HG03520 (cell line): Measurements from ENCODE around the gene BANK1.

Experiments
- ATAC-seq: cut with Tn5 transposase; IDR thresholded peaks from one replicate; pipeline ENCODE4 v1.9.1; 2021; ENCODE audit warnings: mild to moderate bottlenecking, moderate library complexity; ENCODE audit not compliant: unreplicated experiment

Gene BANK1

DNA sequence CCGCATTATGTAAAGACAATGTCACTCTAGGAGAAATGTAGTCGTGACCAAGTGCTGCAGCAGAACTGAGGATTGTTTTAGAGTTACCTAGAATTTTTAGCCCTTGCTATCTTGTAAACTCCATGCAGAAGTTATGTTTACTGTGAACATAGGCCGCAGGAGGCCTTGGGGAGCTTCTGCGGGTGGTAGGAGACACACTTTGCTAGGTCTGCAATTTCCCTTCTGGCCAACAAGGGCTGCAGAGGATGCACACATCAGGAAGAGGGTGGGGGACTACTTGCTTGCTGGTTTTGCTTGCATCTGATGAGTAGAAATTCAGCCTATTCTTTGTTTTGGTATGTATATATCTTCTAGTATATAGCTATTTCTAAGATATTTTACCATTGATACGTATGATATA is 23.1 kb downstream of the BANK1 start:
- peak; percentile 61 for ATAC-seq

DNA sequence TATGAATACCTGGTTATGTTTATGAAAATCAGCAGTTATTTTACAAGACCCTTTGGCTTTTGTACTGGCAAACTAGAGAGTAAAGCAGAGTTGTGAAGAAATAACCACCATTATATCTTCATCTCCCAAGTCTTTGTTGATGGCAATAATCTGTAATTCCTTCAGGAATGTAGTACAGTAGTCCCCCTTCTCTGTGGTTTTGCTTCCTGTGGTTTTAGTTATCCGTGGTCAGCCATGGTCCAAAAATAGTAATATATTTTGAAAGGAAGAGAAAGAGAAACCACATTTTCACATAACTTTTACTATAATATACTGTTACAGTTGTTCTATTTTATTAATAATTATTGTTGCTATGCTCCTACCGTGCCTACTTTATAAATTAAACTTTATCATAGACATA is 27.8 kb downstream of the BANK1 start:
- ATAC-seq = no peak

DNA sequence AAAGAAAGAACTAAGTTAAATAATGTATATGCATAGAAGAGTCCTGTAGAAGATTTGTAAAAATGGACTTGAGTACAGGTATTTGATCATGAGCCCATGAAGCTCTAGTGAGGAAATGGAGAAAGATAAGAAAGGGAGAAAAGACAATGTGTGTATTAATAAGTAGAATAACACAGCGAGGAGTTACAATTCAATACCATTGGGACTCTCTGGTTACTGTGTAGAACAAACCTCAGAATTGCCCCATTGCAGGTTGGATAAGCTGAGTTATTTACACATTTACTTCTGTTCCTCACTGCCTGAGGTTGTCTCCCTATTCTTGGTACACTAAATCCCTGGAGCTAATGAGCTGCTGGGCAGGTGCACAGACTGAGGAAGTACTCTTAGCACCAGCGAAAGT is 33.3 kb downstream of the BANK1 start:
- no peak for ATAC-seq

DNA sequence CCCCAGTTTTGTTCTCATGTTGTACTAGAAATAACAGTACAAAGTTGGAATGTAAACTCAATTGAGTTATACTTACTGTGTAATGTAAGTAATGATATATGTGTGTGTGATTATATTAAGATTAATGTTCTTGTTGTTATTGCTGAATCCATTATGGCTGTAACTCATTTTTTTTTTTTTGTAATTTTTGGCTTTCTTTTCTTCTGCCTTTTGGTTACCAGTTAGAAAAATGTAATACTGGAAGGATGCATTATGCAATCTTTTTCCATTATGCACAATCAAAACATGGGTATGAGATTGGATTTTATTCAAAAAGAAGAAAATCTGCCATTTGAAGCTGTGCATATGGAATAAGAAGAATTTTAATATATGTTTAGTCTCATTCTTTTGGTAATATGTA is 34.0 kb downstream of the BANK1 start:
- ATAC-seq = no peak

DNA sequence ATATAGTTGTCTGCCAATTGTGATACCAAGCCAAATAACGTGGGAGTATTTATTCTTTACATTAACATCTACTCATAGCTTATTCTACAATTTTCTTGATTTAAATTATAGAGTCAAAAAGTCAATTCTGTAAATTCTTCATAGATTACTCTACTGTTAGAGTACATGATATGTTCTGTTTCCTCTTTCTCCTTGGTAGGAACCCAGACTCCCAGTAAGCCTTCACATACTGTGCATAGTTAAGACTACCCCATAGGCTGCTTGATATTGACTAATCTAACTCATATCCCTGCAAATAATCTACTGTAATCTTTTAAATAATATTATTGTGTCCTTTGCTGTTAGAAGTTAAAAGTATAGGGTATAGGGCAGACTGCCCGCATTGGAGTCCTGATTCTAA is 35.4 kb downstream of the BANK1 start:
- no peak for ATAC-seq

DNA sequence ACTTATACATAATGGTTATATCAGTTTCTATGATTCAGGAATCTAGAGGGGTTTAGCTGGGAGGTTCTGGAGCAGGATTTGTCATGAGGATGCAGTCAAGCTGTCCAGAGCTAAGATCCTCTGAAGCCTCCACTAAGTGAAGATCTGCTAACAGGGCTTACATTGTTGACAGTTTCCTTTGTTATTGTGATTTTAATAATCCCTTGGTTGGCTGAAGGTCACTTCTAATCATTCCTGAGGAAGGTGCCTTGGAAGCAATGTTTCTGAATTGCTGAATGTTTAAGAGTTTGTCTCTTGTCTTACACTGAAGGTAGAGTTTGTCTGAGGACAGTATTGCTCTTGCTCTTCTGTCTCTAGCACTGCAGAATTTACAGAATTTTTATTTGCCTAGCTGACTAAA is 41.3 kb downstream of the BANK1 start:
- ATAC-seq = no peak

DNA sequence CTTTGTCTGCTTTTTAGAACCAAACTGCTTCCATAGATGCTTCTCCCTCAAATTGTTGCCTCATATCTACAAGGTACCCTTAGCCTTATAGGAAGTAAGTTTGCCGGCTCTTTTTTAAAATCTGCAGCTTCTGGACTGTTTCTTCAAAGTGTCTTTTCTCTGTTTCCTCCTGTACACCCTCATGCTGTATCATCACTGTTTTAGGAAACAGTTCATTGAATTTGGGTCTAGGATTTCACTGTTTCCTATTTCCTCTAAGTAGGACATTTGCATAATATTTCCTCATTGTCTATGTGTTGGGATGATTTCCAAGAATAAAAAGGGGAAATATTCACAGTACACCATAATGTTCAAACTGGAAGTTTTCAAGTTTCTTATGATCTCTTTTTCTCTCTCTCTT is 43.0 kb downstream of the BANK1 start:
- no peak for ATAC-seq

DNA sequence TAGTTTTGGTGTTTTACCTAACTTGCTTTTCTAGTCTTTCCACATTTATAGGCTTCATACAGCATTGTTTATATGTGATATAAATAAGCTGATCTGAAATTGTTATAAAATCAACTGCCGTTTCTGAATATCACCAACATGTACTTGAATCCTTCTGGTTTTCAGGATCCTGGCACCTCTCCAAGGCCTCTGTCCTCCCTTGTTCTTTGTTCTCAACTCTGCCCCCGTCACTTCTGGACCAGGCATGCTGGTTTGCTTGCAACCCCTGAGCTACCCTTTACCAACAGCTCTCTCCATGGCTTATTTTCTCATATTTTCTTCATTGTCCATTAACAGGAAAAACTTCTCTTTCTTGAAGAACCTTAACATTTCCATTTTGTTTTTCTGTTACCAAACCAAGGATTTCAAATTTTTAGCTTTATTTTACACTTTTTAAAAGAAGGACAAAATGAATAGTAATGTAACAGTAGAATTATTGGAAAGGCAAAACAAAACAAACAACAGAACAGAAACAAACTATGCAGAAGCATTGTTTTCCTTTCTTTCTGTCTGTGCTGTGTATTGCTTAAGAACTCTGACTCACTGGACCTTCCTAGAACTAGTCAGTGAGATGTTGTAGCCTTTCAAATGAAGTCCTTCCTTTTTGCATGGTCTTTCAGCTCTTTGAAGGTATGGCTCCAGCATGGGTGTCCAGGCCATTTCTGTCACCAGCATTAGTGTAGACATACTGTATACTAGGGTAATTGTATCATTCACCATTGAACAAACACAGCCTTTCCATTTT is 44.8 kb downstream of the BANK1 start:
- no peak for ATAC-seq

DNA sequence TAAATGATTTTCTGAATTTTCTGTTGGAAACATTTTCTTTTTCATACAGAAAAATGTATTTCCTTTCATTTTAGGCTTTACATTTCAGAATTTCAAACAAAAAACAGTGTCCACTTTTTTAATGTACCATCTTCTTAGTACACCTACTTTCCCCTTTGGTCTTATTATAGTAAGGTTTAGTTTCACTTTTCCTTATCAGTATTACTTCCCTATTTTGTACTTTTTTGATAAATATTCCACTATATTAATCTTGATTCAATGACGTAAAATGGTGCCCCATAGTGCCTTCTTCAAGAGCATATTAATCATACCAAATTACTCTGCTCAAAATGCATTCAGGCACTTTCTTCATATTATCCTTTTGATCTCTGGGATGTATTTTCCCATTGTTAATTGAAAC is 52.5 kb downstream of the BANK1 start:
- ATAC-seq = no peak

DNA sequence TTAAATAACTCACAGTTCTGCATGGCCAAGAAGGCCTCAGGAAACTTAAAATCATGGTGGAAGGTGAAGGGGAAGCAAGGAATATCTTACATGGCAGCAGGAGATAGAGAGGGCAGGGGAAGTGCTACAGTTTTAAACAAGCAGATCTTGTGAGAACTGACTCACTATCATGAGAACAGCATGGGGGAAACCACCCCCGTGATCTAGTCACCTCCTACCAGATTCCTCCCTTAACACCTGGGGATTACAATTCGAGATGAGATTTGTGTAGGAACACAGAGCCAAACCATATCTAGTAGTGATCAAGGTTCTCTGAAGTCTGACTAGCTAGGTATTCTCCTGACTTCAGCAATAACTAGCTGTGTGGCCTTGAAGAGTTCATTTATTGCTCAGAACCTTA is 56.0 kb downstream of the BANK1 start:
- no peak for ATAC-seq

DNA sequence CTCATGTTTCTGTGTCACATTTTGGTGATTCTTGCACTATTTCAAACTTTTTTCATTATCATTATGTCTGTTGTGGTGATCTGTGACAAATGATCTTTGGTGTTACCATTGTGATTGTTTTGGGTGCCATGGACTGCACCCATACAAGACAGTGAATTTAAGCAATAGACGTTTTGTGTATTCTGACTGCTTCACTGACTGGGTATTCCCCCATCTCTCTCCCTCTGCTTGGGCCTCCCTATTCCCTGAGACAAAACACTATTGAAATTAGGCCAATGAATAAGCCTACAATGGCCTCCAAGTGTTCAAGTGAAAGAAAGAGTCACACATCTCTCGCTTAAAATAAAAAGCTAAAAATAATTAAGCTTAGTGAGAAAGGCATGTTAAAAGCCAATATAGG is 60.2 kb downstream of the BANK1 start:
- peak; percentile 33 for ATAC-seq

DNA sequence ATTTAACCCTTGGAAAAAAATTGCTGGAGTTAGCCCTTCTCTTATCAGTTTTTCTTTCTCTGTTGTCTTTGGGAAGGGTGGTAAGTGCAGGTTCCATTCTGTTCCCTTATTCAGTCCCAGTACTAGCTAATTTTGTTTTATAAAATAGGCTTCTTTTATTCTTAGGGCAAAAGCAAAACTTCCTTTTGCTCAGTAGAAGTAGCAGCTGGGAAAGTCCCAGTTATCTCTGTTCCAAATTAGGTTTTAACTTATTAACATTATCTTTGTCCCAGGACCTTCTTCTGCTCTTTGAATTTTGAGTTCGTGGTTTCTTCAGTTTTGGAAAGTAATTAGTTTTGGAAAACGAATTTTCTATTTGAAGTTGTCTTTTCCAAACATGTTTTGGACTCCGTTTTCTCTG is 61.1 kb downstream of the BANK1 start:
- ATAC-seq = no peak

DNA sequence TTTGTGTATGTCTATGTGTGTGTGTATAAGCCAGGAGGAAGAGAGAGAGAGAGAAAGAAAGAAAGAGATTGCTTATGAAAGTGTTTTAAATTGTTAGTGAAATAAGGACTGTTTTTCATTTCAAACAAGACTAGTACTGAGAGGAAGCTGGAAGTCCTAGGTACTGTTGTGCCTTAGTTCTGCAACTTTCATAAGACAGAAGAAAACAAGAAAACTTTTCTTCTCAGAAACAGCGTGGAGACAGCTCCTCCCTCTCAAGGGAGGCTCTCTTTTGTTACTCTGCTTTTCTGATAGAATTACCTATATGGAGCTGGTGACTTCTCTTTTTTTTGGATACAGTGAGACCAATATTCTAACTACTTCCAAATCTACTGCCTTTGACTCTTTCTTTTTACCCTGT is 62.5 kb downstream of the BANK1 start:
- no peak for ATAC-seq

DNA sequence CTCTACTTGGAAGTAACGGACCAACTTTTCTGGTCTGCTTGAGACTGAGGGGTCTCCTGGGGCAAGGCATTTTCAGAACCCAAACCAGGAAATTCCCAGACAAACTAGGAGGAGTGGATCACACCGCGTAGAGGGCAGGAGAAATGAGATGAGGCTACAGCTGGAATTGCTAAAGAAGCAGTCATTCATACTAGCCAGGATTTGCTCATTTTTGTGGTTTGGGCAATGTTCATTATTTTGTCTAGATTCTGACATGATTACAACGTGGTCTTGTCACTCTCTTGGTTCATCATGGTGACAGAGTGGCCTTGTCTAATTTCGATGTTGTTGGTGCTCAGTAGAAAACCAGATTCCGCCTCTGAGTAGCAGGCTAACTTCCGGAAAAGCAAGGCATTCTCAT is 63.2 kb downstream of the BANK1 start:
- no peak for ATAC-seq

DNA sequence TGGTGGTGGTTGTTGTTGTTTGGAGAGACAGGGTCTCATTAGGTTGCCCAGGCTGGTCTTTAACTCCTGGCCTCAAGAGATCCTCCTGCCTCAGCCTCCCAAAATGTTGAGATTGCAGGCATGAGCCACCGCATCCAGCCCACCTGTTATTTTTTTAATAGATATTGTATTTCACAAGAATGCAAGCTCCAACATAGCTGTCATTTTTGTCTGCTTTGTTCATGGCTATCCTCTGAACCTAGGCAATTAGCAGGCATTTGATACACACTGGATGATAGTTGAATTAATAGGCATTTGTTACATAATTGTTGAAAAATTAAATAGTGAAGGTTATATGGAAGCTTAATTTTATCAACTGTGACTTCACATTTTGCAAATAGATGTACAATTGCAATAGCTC is 64.7 kb downstream of the BANK1 start:
- ATAC-seq = no peak

DNA sequence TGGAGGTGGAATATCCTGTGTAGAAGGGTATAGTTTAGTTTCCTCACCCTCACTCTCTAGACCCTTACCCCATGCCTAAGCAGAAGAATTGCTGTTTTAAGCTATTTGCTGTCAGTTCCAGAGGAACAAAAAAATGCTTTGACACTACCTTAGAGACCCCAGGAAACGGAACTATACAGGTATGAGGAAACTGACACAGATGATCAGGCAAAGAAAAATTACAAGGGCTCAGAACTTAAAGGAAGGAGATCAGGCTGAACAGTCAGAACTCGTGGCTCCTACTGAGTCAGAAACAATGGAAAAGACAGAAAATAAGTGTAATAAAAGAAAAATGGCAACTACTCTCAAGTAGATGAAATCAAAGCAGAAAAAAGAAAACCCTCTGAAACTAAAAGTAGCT is 65.6 kb downstream of the BANK1 start:
- ATAC-seq = no peak

DNA sequence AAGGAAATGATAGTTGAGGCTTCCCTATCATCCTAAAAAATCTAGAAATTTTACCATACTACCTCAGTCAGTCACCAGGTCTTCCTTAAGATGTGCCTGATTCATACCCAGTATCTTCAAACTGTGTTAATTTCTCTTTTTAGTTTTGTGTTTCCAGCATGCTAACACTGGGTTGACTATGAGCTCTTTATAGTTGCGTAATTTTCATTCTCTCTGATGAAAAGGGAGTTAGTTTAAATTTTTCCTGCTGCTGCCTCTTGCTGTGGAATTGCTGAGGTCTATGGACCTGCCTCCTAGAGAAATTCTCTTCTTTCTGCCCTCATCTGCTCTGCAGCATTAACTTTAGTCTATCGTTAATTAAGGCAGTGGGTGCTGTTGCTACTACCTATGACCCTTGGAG is 66.6 kb downstream of the BANK1 start:
- ATAC-seq = no peak

DNA sequence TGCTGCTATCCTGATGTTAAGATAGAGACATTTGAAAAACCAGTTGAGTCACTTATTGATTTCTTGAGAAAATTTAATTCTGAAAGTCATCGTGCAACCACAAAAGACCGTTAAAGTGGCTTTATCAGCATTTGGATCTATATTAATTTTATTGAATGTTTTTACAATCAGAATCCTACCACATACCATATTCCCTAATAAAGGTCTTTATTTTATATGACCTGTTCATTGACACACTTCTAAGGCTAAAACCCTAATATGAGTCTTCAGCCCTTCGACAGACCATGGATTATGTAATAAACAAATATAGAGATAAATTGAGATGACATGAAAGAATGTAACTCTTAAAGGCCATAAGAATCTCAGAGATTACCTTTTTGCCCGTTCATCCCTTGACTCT is 68.1 kb downstream of the BANK1 start:
- no peak for ATAC-seq

DNA sequence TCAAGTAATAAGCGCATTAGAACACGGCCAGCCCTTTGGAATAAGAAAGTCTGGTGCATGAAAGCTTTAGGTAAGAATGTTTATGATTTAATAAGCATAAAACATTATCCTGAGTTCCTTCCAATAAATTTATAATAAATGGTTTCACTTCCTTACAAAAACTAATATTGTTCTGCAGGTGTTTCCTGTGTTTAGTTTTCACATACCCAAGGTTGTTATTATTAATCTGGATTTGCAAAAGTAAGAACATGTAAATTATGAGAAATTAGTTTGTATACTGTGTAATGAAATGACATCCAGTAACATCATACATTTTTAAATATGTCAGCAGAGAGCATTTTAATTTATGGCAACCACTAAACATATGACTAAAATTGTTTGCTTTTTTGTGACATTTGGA is 72.1 kb downstream of the BANK1 start:
- no peak for ATAC-seq

DNA sequence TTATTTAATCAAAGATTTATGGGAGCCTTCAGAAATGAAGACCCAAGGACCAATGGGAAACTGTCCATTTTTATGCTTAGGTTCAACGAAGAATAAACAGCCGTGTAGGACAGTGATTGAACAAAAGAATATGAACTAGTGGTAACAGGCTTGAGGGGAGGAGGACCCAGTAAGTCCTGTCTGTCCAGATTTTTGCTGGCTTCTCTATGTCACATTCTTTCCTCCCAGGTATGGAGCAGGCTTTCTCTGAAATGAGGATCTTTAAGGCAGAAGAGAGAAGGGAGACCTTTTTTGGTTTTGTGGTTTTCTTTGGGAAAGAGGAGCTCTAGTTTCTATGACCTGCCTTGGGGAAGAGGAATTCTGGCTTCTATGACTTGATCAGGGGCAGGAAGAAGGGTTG is 74.1 kb downstream of the BANK1 start:
- no peak for ATAC-seq

DNA sequence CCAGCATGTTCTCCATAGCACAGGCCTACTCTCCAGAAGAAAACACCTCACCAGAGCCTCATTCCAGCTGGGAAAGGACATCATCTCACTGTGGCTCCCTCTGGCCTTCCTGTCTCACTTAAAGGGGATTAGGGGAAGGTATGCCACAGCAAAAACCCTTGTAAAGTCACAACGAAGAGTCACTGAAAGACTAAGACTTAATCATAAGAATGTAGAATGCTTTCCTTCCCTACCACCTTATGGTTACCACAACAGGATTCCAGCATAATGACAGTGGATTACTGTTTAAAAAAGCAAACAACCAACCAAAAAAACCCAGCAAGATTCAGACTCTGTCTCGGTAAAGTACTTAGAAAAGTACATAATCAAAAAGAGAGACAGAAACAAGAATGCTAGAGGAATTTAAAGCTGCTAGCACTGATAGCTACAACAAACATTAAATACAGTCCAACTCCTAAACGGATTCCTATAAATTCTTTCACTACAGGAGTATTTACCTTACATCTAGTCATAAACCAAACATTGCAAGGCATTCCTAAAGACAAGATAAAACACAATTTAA is 75.1 kb downstream of the BANK1 start:
- ATAC-seq = no peak

DNA sequence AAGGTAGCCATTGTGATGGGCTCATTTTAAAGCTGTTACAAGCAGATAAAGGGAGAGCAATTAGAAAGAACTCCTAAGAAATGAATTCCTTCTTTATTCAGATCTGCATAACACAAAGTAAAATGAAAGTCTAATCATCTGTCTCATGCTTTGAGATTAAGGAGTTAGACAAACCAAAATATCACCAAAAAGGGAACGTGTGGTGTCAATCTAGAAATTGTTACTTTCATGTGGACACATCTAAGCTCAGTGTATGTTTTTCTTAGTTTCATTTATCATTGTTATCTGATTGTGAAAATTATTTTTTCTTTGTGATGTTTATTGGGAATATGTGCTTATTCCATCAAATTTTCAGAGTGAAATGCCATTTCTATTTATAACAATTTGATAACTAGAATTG is 80.3 kb downstream of the BANK1 start:
- no peak for ATAC-seq
